GM19452 (cell line): ENCODE results near the gene C5orf34.
"Not testable (repeated sequence)": the region's sequence is repeated elsewhere in the genome, so short reads cannot be mapped to it uniquely, and the experiment has no call there.

Source experiments
- ATAC-seq: cut with Tn5 transposase; IDR thresholded peaks from one replicate; pipeline ENCODE4 v1.9.1; 2021; ENCODE audit not compliant: unreplicated experiment

Gene C5orf34

GRCh38 chr5:43515678-43516048 lies 715 bp upstream of the C5orf34 start:
- ATAC-seq, result no peak

- peak; percentile 33 for ATAC-seq
Observed at GRCh38 chr5:43514471-43514815, 505 bp downstream of the C5orf34 start.

- no peak for ATAC-seq
Observed at GRCh38 chr5:43514025-43514424, 923 bp downstream of the C5orf34 start.

- not testable (repeated sequence) for ATAC-seq
Observed at GRCh38 chr5:43511062-43511461, 3.9 kb downstream of the C5orf34 start.

- ATAC-seq, result no peak
Observed at GRCh38 chr5:43498581-43498980, 16.4 kb downstream of the C5orf34 start.

GRCh38 chr5:43497311-43498104 lies 17.4 kb downstream of the C5orf34 start:
- ATAC-seq, result no peak

GRCh38 chr5:43491326-43491725 lies 23.6 kb downstream of the C5orf34 start:
- ATAC-seq, result no peak

- no peak for ATAC-seq
Observed at GRCh38 chr5:43486353-43486752, 28.6 kb downstream of the C5orf34 start.

- ATAC-seq, result no peak
Observed at GRCh38 chr5:43485406-43485805, 29.5 kb downstream of the C5orf34 start.

- peak; percentile 69 for ATAC-seq
Observed at GRCh38 chr5:43484106-43484849, 30.7 kb downstream of the C5orf34 start.

- peak; percentile 87 for ATAC-seq
Observed at GRCh38 chr5:43483298-43484105, 31.4 kb downstream of the C5orf34 start, which contains the start of gene TMEM267. Gene TMEM267 (minus strand): TSS chr5:43483865. CDS start chr5:43453969, 29,896 bp downstream.

- ATAC-seq, result no peak
Observed at GRCh38 chr5:43482490-43483297, 32.3 kb downstream of the C5orf34 start.

- ATAC-seq, result no peak
Observed at GRCh38 chr5:43469671-43470391, 45.1 kb downstream of the C5orf34 start.

- no peak for ATAC-seq
Observed at GRCh38 chr5:43467100-43467499, 47.8 kb downstream of the C5orf34 start.

- ATAC-seq, result not testable (repeated sequence)
Observed at GRCh38 chr5:43465455-43465854, 49.5 kb downstream of the C5orf34 start.

- no peak for ATAC-seq
Observed at GRCh38 chr5:43461066-43461465, 53.9 kb downstream of the C5orf34 start.

- no peak for ATAC-seq
Observed at GRCh38 chr5:43456556-43456955, 58.4 kb downstream of the C5orf34 start.

GRCh38 chr5:43441575-43441974 lies 73.4 kb downstream of the C5orf34 start:
- ATAC-seq, result not testable (repeated sequence)

GRCh38 chr5:43437062-43437660 lies 77.8 kb downstream of the C5orf34 start:
- no peak for ATAC-seq
